SU-DHL-6 (cell line): ENCODE results near the gene IKZF5.

Experiments used
- H2AFZ ChIP-seq: fragments of 200-600 bp; sonication (generic); 2 replicates; pipeline ENCODE4 v1.6.1; 2014; ENCODE audit warnings: low read depth, mild to moderate bottlenecking, moderate library complexity, mixed read lengths, antibody characterized with exemption, low read length; ENCODE audit not compliant: severe bottlenecking
- H3F3A ChIP-seq: fragments of 200-600 bp; shearing (Covaris generic); 2 replicates; pipeline ENCODE4 v1.6.0; 2016; ENCODE audit warnings: antibody characterized with exemption, mild to moderate bottlenecking; ENCODE audit not compliant: insufficient read depth
- H3K27ac ChIP-seq: fragments of 200-600 bp; sonication (generic); 2 replicates; pipeline ENCODE4 v1.5.1; 2016; ENCODE audit warnings: low read depth, mild to moderate bottlenecking, low read length, moderate library complexity, mixed read lengths
- H3K27me3 ChIP-seq: fragments of 200-600 bp; sonication (generic), shearing (Covaris generic); 2 replicates; pipeline ENCODE4 v1.6.0; 2014; ENCODE audit warnings: mild to moderate bottlenecking, low read length
- H3K36me3 ChIP-seq: fragments of 200-600 bp; sonication (generic); 2 replicates; pipeline ENCODE4 v1.6.1; 2014; ENCODE audit warnings: mild to moderate bottlenecking, low read length, mixed read lengths
- H3K4me2 ChIP-seq: fragments of 300-600, 200-600 bp; shearing (Covaris generic), sonication (generic); 2 replicates; pipeline ENCODE4 v1.6.0; 2014; ENCODE audit warnings: low read length, low read depth, mild to moderate bottlenecking; ENCODE audit not compliant: poor library complexity, severe bottlenecking
- H3K4me3 ChIP-seq: fragments of 200-600 bp; sonication (generic); 2 replicates; pipeline ENCODE4 v1.5.1; 2014; ENCODE audit warnings: antibody characterized with exemption, low read length, mild to moderate bottlenecking, mixed read lengths; ENCODE audit not compliant: insufficient read depth, poor library complexity, severe bottlenecking
- H3K79me2 ChIP-seq: fragments of 200-600 bp; sonication (generic); 2 replicates; pipeline ENCODE4 v1.6.1; 2014; ENCODE audit warnings: mild to moderate bottlenecking, low read length, moderate library complexity; ENCODE audit not compliant: insufficient read depth
- H3K9ac ChIP-seq: fragments of 200-600 bp; sonication (generic); 2 replicates; pipeline ENCODE4 v1.7.0; 2014; ENCODE audit warnings: mild to moderate bottlenecking, low read length
- H3K9me2 ChIP-seq: fragments of 200-600 bp; sonication (generic); replicated peaks from 2 replicates; pipeline ENCODE4 v1.6.1; 2014; ENCODE audit warnings: low read length; ENCODE audit not compliant: insufficient read depth
- H3K9me3 ChIP-seq: fragments of 200-600 bp; sonication (generic); 2 replicates; pipeline ENCODE4 v1.6.1; 2014; ENCODE audit warnings: low read length, mixed read lengths; ENCODE audit not compliant: insufficient read depth
- H4K20me1 ChIP-seq: fragments of 200-600 bp; sonication (generic); 2 replicates; pipeline ENCODE4 v1.6.1; 2014; ENCODE audit warnings: low read depth, mild to moderate bottlenecking, antibody characterized with exemption, low read length, moderate library complexity, mixed read lengths
- EZH2phosphoT487 ChIP-seq: fragments of 200-600 bp; sonication (generic), shearing (Covaris generic); conservative IDR thresholded peaks from 2 replicates; pipeline ENCODE4 v1.6.1; 2018; ENCODE audit warnings: mild to moderate bottlenecking, antibody characterized with exemption, low read length, moderate library complexity, mixed read lengths
- TF ChIP-seq, protein P1 (sequence below): fragments of 200-600 bp; sonication (generic); IDR thresholded peaks from one replicate; pipeline ENCODE4 v1.5.1; 2017; ENCODE audit warnings: antibody characterized with exemption, mild to moderate bottlenecking, low read length, moderate library complexity; ENCODE audit not compliant: insufficient read depth, poor library complexity, severe bottlenecking

The IKZF5 gene

DNA sequence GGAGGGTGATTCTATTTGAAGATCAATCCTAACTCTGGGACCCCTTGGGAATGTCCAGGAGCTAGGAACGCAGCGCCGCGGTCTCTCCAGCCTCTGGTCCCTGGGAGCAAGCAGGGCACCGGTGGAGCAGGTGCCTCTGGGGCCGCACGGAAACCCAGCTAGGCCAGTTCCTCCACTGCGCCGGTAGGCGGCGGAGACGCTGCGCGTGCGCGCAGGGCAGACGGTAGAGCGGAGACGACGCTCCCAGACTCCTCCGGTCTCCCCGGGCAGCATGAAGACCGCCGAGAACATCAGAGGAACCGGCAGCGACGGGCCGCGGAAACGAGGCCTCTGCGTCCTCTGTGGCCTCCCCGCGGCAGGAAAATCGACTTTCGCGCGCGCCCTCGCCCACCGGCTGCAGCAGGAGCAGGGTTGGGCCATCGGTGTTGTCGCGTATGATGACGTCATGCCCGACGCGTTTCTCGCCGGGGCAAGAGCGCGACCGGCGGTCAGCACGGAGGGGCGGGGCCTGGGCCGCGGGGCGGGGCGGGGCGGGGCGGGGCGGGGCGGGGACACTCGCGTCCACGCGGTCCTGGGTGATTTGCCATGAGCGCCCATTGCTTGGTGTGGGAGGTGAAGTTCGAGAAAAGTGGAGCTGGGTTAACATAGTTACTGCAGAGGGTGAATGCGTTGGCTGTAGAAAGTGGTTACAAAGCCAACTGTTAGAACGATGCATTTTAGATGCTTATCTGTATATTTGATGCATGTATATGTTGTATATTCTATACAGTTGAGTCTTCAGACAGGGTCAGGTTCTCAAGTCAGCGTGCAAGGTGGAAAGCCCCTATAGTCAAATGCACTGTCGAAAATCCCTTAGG, 28.2 kb downstream of the IKZF5 start, which contains the start of gene PSTK:
Gene PSTK, plus strand, starts transcription at position 193 of the 857 bp plus-strand sequence. Its CDS starts 79 bp downstream, at position 272.
- Histone ChIP-seq H3K79me2 (no peaks in the 10 kb centered on the region), H3F3A (no peaks in the 10 kb centered on the region), H3K9me3 (no peaks in the 10 kb centered on the region), H3K36me3 (no peaks in the 10 kb centered on the region), H3K27ac (peak within 1 kb of the TSS; percentile 76), H4K20me1 (no peaks in the 10 kb centered on the region), H3K9ac (peak within 1 kb of the TSS; percentile 76), H3K9me2 (no peaks in the 10 kb centered on the region), H2AFZ (peak within 1 kb of the TSS; percentile 99), H3K4me2 (peak within 1 kb of the TSS; percentile 98), H3K4me3 (peak within 1 kb of the TSS; percentile 73), H3K27me3 (no peaks in the 10 kb centered on the region)
- TF ChIP-seq, protein P1, sequence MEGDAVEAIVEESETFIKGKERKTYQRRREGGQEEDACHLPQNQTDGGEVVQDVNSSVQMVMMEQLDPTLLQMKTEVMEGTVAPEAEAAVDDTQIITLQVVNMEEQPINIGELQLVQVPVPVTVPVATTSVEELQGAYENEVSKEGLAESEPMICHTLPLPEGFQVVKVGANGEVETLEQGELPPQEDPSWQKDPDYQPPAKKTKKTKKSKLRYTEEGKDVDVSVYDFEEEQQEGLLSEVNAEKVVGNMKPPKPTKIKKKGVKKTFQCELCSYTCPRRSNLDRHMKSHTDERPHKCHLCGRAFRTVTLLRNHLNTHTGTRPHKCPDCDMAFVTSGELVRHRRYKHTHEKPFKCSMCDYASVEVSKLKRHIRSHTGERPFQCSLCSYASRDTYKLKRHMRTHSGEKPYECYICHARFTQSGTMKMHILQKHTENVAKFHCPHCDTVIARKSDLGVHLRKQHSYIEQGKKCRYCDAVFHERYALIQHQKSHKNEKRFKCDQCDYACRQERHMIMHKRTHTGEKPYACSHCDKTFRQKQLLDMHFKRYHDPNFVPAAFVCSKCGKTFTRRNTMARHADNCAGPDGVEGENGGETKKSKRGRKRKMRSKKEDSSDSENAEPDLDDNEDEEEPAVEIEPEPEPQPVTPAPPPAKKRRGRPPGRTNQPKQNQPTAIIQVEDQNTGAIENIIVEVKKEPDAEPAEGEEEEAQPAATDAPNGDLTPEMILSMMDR = peak; percentile 54
- no peak for TF ChIP-seq EZH2phosphoT487

DNA sequence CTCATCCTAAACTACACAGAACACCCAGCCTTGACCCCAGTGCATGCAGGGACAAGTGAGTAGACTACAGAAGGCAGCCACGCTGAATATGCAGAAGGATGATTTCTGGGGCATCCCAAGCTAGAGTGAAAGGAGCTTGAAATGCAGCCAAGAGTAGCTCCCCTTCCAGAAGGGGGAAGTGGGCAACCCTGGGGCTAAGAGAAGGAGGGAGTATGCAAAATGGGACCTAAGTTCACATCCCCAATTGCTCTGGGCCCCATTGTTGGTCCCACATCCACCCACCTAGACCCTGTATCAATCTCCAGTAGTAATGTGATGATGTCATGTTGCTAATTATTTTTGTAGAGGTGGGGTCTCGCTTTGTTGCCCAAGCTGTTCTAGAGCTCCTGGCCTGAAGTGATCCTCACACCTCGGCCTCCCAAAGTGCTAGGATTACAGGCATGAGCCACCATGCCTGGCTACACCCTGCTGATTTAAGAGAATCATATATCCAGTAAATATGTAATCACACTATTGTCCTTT, 34.0 kb downstream of the IKZF5 start:
- H3K79me2 ChIP-seq = no peaks in the 10 kb centered on the region

DNA sequence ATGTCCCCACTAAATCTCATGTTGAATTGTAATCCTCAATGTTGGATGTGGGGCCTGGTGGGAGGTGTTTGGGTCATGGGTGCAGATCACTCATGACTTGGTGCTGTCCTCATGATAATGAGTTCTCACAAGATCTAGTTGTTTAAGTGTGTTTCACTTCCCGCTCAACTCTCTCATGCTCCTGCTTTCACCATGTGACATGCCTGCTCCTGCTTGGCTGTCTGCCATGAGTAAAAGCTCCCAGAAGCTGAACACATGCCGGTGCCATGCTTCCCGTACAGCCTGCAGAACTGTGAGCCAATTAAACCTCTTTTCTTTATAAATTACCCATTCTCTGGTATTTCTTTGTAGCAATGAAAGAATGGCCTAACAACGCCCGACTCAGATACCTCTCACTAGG, 34.6 kb downstream of the IKZF5 start:
- H3K9ac ChIP-seq = no peak overlapping the region
- no peaks in the 10 kb centered on the region for H4K20me1 ChIP-seq
- no peak overlapping the region for H3K4me2 ChIP-seq
- H3K27me3 ChIP-seq = no peaks in the 10 kb centered on the region
- H3K27ac ChIP-seq = no peak overlapping the region
- no peak overlapping the region for H3K4me3 ChIP-seq
- no peaks in the 10 kb centered on the region for H3K9me2 ChIP-seq
- H3F3A ChIP-seq = no peaks in the 10 kb centered on the region
- H3K36me3 ChIP-seq = no peaks in the 10 kb centered on the region
- no peak overlapping the region for H2AFZ ChIP-seq
- H3K79me2 ChIP-seq = no peaks in the 10 kb centered on the region
- H3K9me3 ChIP-seq = peaks cover 2% of the 10 kb centered on the region; the same call in 1 of the 2 replicates
- TF ChIP-seq EZH2phosphoT487 = no peak
- TF ChIP-seq, protein P1 = no peak

More for the DNA sequence above, 34.0 kb downstream of the IKZF5 start:
- H3K27ac ChIP-seq = no peak overlapping the region
- no peak overlapping the region for H3K4me3 ChIP-seq
- no peaks in the 10 kb centered on the region for H3K9me3 ChIP-seq
- H3K27me3 ChIP-seq = no peaks in the 10 kb centered on the region
- H3K9ac ChIP-seq = no peak overlapping the region
- no peaks in the 10 kb centered on the region for H3K9me2 ChIP-seq
- H3K36me3 ChIP-seq = no peaks in the 10 kb centered on the region
- no peak for TF ChIP-seq EZH2phosphoT487
- TF ChIP-seq, protein P1 = no peak
- no peaks in the 10 kb centered on the region for H3F3A ChIP-seq
- H4K20me1 ChIP-seq = no peaks in the 10 kb centered on the region
- H2AFZ ChIP-seq = no peak overlapping the region
- H3K4me2 ChIP-seq = no peak overlapping the region
